ENCODE results near the gene STIM1.
"Not testable (repeated sequence)": the region's sequence is repeated elsewhere in the genome, so short reads cannot be mapped to it uniquely, and the experiment has no call there.

STIM1 gene

GRCh38 chr11:3855808-3856491 lies 486 bp downstream of the STIM1 start:
- DNase-seq (ENCODE audit: low read depth in 2 of 2), result no peak

- DNase-seq (ENCODE audit: low read depth in 2 of 2), result no peak
Measured at GRCh38 chr11:3856856-3857553, 1.5 kb downstream of the STIM1 start.

- DNase-seq (ENCODE audit: low read depth in 2 of 2), result no peak
Measured at GRCh38 chr11:3857628-3858027, 2.2 kb downstream of the STIM1 start.

GRCh38 chr11:3859373-3859881 lies 4.0 kb downstream of the STIM1 start:
- DNase-seq (ENCODE audit: low read depth in 2 of 2), result no peak

GRCh38 chr11:3860375-3860774 lies 4.9 kb downstream of the STIM1 start:
- no peak for DNase-seq (ENCODE audit: low read depth in 2 of 2)

- not testable (repeated sequence) for DNase-seq (ENCODE audit: low read depth in 2 of 2)
Measured at GRCh38 chr11:3860898-3861393, 5.5 kb downstream of the STIM1 start.

GRCh38 chr11:3861683-3862082 lies 6.2 kb downstream of the STIM1 start:
- DNase-seq (ENCODE audit: low read depth in 2 of 2), result no peak

- no peak for DNase-seq (ENCODE audit: low read depth in 2 of 2)
Measured at GRCh38 chr11:3865388-3866193, 10.1 kb downstream of the STIM1 start.

GRCh38 chr11:3866206-3866605 lies 10.7 kb downstream of the STIM1 start:
- DNase-seq (ENCODE audit: low read depth in 2 of 2), result no peak

GRCh38 chr11:3866836-3867208 lies 11.4 kb downstream of the STIM1 start:
- DNase-seq (ENCODE audit: low read depth in 2 of 2), result no peak

GRCh38 chr11:3867209-3868091 lies 12.0 kb downstream of the STIM1 start:
- DNase-seq (ENCODE audit: low read depth in 2 of 2), result no peak

- DNase-seq (ENCODE audit: low read depth in 2 of 2), result no peak
Measured at GRCh38 chr11:3873712-3874349, 18.4 kb downstream of the STIM1 start.

- no peak for DNase-seq (ENCODE audit: low read depth in 2 of 2)
Measured at GRCh38 chr11:3876613-3877012, 21.1 kb downstream of the STIM1 start.

GRCh38 chr11:3877364-3878257 lies 22.1 kb downstream of the STIM1 start:
- DNase-seq (ENCODE audit: low read depth in 2 of 2), result no peak

GRCh38 chr11:3878258-3878584 lies 22.8 kb downstream of the STIM1 start:
- no peak for DNase-seq (ENCODE audit: low read depth in 2 of 2)

GRCh38 chr11:3879216-3879966 lies 23.9 kb downstream of the STIM1 start:
- no peak for DNase-seq (ENCODE audit: low read depth in 2 of 2)

- DNase-seq (ENCODE audit: low read depth in 2 of 2), result no peak
Measured at GRCh38 chr11:3879967-3880542, 24.6 kb downstream of the STIM1 start.

GRCh38 chr11:3880724-3881123 lies 25.3 kb downstream of the STIM1 start:
- no peak for DNase-seq (ENCODE audit: low read depth in 2 of 2)

GRCh38 chr11:3882655-3883054 lies 27.2 kb downstream of the STIM1 start:
- DNase-seq (ENCODE audit: low read depth in 2 of 2), result no peak

Measured in activated CD4-positive, alpha-beta T cell treated with anti-CD3 and anti-CD28 coated beads for 24 hours (primary cell).